ENCODE measurements around the gene ARSB.

The ARSB gene

DNA sequence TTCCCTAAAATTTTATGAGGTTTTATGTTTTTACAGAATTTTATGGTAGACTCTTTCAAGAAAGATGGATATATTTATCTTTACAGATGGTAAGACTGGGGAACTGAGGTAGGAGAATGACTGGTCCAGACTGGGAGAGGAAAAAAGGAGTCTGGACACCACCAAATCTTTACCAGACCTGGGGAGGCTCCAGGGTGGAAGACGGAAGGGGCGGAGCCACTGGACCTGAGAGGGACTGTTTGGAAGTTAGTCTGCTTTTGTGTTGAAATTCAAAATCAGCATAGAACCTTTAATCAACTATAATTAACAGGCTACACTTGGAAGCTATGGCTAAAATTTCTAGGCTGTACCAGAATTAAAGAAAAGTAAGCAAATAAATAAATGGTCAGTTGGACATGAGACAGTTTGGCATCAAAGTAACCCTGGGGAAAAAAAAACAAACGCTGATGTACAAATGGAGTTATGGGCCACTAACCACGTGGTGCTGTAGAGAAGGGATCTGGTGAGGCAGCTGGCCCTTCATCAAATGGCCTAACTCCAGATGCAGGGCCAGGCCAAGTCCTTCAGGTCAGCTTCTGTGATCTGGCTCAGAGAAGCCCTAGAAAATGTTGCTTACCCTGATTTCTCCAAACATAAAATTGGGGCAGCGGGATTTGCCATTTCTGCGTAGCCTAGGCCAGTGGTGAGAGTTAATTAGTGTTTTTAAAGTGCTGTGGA lies 155.1 kb downstream of the ARSB start:
- no peak for DNase-seq

DNA sequence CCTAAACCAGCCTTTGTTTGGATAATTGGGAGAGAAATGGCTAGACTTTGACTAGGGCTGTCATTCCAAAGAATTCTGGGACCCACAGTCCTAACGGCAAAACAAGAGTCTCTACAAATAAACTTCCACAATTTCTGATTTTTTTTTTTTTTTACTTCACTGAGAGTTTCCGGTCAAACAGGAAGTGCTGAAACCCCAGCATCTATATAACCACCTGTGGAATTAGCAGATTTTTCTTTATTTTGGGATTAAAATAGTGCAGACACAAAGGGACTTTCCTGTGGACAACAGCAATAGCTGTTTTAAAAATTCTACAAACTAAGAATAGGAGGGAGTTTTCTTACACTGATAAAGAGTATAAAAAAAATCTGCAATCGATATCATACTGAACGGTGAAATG lies 157.4 kb downstream of the ARSB start:
- no peak for DNase-seq

DNA sequence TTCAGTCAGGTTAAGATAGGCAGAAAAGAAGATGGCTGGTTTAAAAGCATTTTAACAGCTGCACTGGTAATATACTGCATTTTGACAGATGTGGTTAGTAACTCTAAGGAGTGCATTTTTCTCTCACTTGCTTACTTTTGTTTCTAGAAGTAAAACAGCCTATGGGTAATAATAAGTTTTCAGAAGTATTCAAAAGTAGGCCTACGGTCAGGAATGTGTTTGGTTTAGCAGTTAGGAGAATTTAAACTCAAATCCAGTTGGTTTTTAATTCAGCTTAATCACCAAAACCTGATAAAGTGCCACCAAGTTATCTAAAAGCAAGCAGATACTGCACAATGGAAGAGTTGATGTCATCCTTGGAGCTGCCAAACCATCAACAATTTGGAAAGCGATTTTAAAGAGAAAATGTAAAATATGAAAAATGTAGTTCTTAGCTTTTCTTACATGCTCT lies 160.3 kb downstream of the ARSB start:
- DNase-seq = peak; percentile 65

DNA sequence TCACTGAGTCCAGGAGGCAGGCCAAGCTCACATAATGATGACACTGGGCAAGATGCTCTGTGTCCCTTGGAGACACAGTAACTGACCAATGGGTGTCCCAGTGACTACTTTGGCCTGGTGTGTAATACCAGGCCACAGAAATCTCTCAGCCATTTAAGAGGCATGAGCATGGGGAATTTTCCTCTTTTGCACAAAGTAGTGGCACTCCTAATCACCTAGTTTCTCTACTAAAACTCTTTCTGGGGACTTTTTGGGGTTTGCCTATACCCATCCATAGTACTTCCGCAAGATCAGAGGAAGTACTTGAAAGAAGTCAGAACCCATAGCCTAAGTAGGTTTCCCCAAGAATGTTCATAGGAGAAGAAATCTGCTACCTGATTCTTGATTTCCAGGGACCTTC lies 161.9 kb downstream of the ARSB start:
- DNase-seq = no peak

DNA sequence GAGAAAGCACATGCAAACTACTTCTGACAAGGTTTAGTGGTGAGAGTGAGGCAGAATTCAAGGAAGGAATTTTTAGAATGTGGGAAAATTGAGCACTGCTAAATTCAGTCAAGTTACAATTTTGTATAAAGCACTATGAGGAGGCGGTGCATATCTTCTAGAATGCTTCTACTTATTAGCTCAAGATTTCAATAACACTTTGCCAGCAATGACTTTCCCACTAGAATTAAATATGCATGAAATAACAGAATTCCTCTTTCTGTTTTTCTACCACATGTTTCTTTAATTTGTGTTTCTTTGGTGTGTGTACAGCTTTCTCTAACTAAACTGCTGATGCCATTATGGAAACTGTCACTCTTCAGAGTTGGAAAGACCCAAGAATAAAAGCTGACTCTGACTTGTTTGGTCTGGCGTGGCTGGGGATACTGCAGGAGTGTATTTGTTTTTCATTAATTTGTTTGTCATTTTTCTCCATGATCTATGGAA lies 163.5 kb downstream of the ARSB start:
- DNase-seq = no peak

DNA sequence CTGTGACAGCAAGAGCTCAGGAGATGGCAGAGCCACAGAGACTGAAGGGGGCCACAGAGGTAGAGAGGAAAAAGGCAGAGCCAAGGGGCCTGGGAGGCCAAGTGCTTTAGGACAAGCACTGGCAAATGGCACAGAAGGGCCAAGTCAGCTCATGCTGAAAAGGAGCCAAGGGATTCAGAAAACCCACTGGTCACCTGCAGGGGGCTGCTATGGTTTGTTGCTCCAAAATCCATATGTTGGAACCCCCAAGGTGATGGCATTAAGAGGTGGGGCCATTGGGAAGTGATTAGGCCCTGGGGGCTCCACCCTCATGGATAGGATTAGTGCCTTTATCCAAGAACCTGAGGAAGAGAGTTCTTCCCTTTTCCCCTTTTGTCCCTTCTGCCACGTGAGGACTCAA lies 165.4 kb downstream of the ARSB start:
- no peak for DNase-seq

DNA sequence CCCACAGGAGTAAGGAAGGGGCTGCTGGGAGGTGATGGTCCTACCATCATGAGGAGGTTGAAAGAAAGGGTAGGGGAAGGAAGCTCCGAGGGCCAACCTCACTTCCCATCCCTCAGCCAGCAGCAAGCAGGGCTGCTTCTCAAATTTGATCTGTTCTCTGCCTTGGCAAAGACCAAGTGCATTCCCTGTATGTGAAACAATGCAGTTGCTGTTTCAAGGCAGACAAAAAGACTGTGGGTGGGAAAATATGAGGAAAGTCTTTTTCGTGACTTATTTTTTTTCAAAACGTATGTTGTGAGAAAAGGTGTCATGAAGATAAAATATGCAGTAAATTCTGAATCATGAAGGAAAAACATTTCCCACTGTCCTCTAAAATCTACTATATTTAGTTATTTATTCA lies 165.9 kb downstream of the ARSB start:
- DNase-seq = peak; percentile 38

DNA sequence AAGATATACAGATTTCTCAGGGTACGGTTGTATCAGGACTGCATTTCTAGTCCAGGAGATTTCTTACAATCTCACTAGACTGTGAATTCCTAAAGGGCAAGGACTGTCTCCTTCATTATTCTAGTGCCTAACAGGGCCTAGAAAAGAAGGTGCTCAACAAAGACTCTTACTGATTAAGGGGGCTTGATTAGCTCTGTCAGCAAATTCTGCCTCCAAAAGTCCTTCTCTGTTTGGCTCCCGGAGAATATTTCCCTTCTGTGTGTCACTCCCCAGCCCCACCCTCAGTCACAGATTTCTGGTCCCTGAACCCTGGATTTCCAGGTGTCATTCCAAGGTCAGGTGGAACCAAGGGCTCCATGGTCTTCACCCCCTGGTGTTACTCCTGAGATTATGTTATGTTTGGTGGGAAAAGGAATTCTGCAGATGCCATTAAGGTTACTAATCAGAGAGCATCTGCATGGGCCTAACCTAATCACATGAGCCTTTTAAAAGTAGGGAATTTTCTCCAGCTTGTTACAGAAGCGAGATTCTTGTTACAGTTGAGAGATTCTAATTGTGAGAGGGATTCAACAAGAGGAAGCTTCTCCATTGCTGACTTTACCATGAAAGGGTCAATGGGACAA lies 168.9 kb downstream of the ARSB start:
- peak; percentile 46 for DNase-seq

DNA sequence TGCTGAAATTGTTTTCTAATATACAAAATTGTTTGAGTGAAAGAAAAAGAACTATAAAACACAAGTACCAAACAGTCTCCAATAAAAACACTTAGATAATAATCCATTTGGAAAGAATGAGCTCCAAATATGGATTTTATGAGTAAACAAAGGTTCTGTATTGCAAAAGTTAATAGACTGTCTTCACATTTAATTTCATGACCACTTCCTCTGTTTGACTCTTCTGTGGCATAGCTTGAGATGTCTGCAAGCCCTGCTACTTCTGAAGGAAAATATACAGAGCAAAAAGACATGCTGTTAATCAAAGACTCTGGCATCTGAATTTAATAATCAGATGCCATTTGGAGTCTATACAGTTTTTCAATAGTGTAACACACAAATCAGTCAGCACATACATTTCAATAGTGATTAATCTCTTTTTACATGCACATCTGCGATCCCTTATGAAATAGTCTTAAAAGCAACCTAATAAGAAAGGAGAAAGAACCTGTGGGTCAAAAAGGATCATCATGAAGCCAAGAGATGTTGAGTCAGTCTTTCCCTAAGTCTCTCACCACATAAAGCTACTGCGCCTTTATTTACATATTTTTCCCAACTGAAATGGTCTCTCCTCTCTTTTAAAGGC lies 171.1 kb downstream of the ARSB start:
- DNase-seq = peak; percentile 91

DNA sequence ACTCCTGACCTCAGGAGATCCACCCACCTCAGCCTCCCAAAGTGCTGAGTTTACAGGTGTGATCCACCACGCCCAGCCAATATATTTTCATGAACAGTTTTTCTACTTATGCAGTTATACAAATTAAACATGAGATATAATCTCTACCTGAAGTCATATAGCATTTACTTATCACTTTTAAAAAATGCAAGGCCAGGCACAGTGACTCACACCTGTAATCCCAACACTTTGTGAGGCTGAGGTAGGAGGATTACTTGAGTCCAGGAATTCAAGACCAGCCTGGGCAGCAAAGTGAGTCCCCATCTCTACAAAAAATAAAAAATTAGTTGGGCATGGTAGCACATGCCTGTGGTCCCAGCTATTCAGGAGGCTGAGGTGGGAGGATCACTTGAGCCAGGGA lies 171.8 kb downstream of the ARSB start:
- DNase-seq = no peak

DNA sequence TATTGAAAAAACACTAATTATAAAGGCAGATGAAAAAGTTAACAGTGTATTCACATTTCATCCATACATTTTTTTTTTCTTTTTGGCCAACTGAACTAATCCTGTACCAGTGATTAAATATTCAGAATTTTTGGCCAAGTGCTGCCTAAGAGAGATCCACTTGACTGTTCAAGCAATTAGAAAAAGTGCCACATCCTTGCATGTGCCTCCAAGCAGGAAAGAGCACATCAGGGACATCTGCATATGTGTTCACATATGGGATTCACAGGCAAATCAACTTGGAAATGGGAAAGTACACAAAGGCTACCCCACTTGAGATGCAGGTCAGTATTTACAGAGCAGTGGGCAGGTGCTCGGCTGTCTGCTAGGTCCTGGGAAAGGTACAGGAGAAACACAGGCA lies 173.2 kb downstream of the ARSB start:
- DNase-seq = no peak

DNA sequence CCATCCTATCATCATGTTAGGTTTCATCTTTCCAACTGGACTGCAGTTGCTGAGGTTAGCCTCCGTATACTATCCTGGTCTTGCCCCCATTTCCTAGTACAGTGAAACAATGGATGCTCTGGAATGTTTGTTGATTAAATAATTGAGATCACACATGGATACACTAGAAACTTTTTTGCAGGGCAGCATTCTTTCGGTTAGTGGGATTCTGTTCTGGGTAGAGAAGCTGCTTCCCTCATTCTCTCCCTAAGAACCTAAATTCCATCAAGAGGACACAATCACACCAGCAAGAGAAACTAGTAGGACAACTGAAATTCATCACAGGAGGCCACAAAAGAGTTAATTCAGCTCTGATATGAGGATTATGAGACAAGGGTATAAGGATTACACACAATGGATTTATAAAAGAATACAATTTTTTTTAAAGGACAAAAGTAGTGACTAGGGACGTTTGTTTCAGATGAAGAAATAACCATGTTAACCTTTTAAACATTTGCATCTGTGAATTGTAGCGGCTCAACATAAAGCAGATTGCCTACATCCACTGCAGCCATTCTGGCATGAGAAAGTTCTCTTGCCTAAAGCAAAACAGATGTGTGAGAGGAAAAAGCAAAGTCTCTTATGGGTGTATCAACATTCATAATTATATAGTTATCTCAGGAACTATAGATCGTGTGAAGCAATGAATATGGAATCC lies 173.8 kb downstream of the ARSB start:
- peak; percentile 71 for DNase-seq

DNA sequence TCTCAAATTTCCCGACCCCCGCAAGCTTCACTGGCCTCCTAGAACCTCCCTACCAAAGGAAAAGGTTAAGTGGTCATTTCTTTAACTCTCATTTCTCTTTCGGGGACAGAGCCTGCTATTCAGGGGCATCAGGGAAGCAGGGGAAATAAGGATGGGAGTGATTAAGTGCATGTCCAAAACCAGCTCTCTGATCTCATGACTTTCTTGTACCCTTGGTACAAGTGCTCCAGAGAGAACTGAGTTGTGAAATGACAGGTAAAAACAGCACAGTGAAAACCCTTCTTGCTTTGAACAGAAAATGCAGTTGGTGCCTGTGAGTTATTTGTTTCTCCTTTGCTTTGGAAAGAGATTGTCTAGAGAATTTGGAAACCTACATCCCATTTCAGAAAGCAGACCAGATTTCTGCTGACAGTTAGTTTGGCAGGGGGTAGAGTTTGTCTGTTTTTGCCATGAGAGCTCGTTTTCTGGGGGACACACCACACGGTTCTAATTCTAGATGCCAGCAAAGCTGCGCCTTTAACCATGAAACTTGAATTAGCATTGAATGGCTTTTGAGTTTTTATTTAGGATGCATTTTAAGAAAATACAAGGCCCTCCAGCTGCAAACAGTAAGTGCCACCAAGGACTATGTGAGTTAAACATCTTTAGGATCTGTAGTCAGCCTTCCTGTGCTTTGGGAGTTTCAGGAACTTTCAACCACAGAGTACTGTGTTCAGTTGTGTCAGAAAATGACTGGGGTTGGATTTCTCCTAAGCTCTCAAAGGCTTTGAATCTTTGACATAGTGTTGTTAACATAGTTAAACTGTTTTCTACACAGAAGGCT lies 174.8 kb downstream of the ARSB start:
- DNase-seq = no peak

DNA sequence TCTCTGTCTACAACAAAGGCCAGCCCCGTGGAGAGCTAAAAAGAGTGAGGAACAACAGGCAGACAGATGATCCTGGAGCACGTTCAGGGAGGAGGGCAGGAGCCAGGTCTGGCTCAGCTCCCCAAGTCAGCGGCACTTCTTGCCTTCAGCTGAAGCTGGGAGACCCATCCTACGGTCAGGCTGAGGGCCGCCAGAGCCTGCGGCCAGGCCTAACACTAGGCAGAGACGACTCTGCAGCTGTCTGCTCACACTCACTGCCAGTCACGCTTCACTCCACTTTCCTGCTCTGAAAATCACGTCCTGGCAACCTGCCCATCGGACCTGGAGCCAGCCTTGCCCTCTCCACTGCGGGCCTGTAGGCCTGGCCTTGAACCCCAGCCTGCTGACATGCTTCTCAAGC lies 175.7 kb downstream of the ARSB start:
- no peak for DNase-seq

DNA sequence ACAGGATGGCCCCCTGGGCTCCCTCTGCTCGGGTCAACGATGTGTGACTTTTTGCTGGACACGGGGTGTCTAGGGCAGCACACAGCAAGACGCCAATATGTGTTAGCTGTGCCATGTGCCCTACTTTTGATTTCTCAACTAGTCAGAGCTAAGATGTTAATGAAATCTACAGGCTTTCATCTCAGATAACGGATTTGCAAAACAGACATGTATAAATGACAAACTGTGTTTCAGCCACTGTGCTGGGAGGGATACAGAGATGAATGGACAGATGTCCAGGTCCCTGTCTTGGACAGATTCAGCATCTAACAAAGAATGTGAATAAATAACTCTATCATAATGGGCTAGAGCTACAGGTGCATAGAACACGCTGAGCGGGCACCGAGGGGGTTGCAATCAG lies 176.3 kb downstream of the ARSB start:
- DNase-seq = no peak

DNA sequence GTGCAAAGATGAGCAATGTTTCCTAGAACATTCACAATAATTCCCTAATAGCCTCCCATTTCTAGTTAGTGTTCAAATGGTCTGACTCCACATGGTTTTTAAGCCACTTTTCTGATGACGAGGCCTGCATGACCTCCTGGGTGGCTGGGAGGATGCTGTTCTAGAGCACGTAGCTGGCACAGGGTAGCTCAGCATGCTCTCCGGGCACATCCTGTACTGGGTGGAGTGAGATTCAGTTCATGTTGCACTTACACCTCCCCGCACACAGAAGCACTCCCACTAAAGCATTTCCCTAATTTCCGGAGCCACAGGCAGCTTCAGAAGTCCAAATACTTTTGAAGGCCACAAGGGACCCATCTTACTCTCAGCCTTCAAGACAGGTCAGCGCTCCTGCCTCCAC lies 176.7 kb downstream of the ARSB start:
- no peak for DNase-seq

DNA sequence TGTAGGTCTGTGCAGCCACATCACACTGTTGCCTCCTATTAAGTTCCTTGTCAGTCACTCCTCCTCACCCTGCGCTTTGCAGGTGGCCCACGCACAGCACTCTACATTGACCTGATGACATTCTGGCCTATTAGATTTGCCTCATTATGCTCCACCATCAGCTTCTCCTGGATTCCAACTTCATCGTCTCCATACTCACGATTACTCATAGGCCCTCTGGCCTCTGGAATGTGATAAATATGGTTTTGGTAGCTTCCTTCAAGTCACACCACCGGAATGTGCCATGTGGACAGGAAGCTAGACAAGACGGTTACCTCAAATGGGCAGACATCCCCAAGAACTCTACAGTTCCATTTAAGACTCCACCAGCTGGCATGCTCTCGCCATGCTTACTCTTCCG lies 178.6 kb downstream of the ARSB start:
- peak; percentile 96 for DNase-seq

DNA sequence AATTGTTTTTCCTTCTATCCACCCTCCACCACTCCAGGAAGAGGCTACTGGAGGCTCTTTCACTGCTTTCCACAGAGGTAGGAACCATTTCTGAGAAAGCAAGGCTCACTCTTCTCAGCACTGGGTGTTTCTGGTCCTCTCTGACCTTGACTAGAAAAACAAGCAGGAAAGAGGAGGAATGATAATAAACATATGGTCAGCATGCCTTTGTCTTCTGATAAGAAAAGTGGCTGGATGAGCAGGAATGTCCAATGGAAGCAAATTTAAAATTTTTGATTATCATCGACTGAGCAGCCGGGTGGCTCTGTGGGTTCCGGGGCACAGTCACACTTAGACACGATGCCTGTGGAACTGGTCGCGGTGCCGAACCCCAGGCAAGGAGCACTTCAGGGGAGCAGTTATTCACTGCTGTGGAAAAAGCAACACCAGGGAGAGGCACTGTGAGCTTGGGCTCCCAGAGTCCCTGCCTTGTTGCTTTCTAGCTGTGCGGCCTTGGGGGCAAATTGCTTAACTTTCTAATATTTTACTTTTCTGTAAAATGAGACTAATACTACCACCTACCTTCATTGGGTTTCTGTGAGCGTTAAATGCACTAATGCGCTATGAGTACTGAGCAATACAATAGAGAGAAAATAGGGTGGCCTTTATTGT lies 179.5 kb downstream of the ARSB start:
- no peak for DNase-seq

DNA sequence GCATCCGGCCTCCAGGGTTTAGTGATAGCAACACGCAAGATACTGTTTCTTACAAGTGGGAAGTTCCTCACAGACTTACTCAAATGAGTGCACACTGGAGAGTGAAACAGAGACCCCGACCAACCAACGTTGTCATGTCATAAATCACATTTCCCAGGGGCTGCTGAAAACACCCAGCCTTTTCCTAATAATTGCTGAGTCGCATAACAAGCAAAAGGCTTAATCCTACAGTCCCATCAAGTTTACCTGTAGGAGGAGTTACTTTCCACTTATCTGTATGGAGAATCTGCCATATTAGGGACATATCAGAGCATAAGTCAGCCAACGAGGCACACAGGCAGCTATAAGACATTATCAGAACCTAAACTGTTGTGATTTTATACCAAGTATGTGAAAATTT lies 180.1 kb downstream of the ARSB start:
- DNase-seq = no peak

DNA sequence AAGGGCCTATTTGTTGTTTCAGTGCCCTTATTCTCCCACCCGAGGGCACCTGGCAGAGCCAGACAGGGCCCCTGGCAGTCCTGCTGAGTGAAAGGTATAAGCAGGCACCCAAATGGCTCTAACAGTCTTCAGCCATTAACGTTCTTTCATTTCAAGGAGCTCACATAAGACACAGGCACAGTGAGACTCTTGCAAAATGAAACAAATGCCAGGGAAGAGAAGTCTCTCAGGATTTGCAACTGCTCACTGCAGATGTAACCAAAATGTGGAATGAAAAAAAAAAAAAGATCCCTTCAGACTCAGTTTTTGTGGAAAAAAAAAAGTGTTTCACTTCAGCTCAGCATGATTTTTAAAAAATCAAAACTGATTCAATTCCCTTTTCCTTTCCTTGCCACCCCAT lies 181.2 kb downstream of the ARSB start:
- no peak for DNase-seq

DNA sequence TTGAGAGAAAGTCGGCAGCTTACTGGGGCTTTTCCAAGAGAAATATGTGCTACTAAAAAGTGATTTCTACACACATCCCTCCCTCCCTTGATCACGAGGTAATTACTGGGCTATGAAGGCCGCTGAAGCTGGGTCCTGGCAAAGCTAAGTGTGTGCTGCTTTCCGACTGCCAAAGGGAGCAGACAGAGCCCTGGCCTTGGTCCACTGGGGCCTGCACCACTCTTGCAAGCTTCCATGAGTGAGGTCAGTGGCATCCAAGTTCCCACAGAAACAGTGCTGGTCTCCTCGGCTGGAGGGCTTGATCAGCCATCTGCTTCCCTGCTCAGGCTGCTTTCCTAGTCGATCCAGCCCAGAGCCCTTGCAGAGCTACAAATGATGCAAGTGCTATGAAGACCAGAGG lies 181.8 kb downstream of the ARSB start:
- DNase-seq = peak; percentile 50

DNA sequence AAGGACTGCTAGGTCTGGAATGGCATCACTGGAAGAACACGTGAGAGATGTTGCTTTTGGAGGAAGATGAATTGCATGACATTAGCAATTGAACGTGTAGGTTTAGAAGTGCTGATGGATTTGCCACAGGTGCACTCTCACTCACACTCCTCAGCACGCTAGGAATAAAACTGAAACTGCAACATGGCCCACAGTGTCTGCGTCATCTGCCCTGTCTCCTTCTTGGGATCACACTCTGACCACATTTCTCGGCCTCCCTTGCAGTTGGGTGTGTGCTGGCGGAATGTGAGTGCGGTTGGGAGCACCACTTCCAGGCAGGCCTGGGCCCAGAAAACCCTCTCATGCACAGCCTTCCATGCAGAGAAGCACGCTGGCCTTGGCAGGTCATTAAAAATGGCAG lies 183.7 kb downstream of the ARSB start:
- DNase-seq = no peak
